HepG2 (cell line): ENCODE data around the gene EDC3.

Experiments used
- POLR2G ChIP-seq: fragments of 200-400 bp; formaldehyde crosslinking; IDR thresholded peaks from 2 replicates; pipeline ENCODE4 v1.6.1; 2018; ENCODE audit warnings: mild to moderate bottlenecking, low read depth, low read length, moderate library complexity
- RFX5 ChIP-seq: IDR thresholded peaks from 2 replicates; pipeline ENCODE4 v1.6.1; 2011; ENCODE audit warnings: low read depth, low read length, improper control_type of control experiment
- SP2 ChIP-seq: sonication (generic); formaldehyde crosslinking; IDR thresholded peaks from 2 replicates; pipeline ENCODE4 v1.5.1; 2020; ENCODE audit warnings: mild to moderate bottlenecking, missing genetic modification reagents
- ZNF724P ChIP-seq: sonication (generic); formaldehyde crosslinking; IDR thresholded peaks from 2 replicates; pipeline ENCODE4 v1.8.0; 2022; ENCODE audit warnings: missing genetic modification reagents, borderline replicate concordance
- TF ChIP-seq, protein P1 (sequence below): sonication (generic); formaldehyde crosslinking; IDR thresholded peaks from 2 replicates; pipeline ENCODE4 v1.8.0; 2022; ENCODE audit warnings: mild to moderate bottlenecking, missing genetic modification reagents, moderate library complexity

DNA sequence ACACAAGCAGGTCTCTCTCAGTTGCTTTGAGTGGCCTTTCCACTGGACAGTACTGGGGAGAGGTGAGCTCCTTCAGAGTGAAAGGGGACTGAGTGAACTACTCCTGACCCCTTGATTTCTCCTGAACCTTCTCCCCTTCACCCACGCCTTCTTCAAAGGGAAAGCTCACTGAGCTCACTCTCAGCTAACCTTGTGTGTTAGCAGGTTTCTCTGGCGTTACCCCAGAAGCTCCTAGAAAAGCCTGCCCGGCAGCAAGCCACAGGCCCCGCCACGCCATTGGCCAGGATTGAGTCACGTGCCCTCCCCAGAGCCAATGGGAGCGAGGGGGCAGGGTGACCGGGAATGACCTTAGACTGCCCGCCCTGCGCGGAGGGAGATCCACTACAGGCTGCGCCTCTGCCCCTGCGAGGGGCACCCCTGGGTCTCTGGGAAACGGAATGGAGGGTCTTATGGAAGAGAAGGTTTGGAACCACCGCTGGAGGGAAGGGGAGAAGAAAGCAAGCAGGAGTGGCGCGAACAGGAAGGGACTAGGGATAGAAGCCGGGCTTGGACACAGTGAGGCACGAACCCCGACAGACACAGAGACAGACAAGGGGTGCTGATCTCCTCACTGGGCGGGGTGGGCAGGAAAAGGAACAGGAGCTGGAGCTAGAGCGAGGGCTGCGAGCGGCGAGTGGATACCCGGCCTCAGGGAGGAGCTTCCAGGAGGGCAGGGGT, 97.5 kb downstream of the EDC3 start:
- TF ChIP-seq POLR2G (peak; percentile 98), ZNF724P (CRISPR knock-in tag) (no peak), RFX5 (peak; percentile 94), SP2 (CRISPR knock-in tag) (no peak; the same call in 1 of the 2 replicates)
- TF ChIP-seq, protein P1, sequence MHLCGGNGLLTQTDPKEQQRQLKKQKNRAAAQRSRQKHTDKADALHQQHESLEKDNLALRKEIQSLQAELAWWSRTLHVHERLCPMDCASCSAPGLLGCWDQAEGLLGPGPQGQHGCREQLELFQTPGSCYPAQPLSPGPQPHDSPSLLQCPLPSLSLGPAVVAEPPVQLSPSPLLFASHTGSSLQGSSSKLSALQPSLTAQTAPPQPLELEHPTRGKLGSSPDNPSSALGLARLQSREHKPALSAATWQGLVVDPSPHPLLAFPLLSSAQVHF (CRISPR knock-in tag): no peak
